HEK293T (cell line): ENCODE results near the gene RAB31.

Experiments
- BHLHE40 ChIP-seq: fragments of 450-650 bp; IDR thresholded peaks from 2 replicates; pipeline ENCODE4 v1.6.1; 2016; ENCODE audit warnings: mild to moderate bottlenecking, moderate library complexity, borderline replicate concordance
- CTBP1 ChIP-seq: fragments of 450-650 bp; IDR thresholded peaks from 2 replicates; pipeline ENCODE4 v1.6.1; 2016; ENCODE audit warnings: borderline replicate concordance
- ELF4 ChIP-seq: fragments of 450-650 bp; IDR thresholded peaks from 2 replicates; pipeline ENCODE4 v1.6.1; 2017; ENCODE audit warnings: antibody characterized with exemption
- PKNOX1 ChIP-seq: fragments of 450-650 bp; IDR thresholded peaks from 2 replicates; pipeline ENCODE4 v1.6.1; 2016
- TARDBP ChIP-seq: fragments of 450-650 bp; IDR thresholded peaks from 2 replicates; pipeline ENCODE4 v1.6.1; 2016

DNA sequence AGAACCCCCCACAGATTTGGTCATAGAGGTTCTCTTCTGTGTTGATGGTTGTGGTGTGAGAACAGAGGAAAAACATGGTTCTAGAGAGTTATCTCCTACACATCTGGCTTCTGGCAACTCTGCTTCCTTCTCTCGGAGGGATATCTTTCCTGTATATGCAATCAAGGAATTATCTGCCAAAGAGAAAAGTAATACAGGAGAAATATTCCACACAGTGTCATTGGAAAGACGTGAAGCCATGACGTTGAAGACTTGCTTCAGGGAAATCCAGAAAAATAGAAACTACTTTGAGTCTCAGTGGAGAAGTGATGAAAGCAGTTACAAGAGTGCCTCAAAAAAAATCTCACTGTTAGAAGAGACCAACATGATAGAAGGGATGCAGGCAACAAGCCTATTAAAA lies 78.5 kb downstream of the RAB31 start:
- no peak for TF ChIP-seq ELF4
- TF ChIP-seq PKNOX1, result no peak
- TF ChIP-seq BHLHE40, result no peak
- TF ChIP-seq CTBP1, result no peak
- no peak for TF ChIP-seq TARDBP
